Posterior vena cava (tissue), 2 donors: ENCODE results near the gene MYZAP. TPM values are rescaled to one million over a fixed set of nuclear protein-coding genes. Genes with fewer than 3 reads are reported as not detected.

Source experiments
- DNase-seq: peaks from one replicate; pipeline ENCODE4 v3.0.0-alpha.2; 2020; ENCODE audit warnings: low spot score
- intact Hi-C, 2 donors: fragments of 100-400 bp; cut with DNase I; formaldehyde crosslinking; loops; one replicate each; pipeline versions ENCODE4 v1.14.1 to v1.14.2; 2022 to 2023
- total RNA-seq, 2 donors: library from RNA; stranded (reverse); fragmentation: NEBNext Ultra II Directional; extraction: Animal tissue kit (Norgen Biotek cat#: 25700); gene quantifications; one replicate each; pipeline ENCODE4 v1.2.1, GENCODE V29; 2021
- donor health status: DM: yes; HTN: yes; CAD: no.
- donor health status: DM: yes; HTN: yes; CAD: no.

Gene MYZAP
- total RNA-seq, 2 donors from 2014 or later: 6.2 to 8.4 TPM

DNA sequence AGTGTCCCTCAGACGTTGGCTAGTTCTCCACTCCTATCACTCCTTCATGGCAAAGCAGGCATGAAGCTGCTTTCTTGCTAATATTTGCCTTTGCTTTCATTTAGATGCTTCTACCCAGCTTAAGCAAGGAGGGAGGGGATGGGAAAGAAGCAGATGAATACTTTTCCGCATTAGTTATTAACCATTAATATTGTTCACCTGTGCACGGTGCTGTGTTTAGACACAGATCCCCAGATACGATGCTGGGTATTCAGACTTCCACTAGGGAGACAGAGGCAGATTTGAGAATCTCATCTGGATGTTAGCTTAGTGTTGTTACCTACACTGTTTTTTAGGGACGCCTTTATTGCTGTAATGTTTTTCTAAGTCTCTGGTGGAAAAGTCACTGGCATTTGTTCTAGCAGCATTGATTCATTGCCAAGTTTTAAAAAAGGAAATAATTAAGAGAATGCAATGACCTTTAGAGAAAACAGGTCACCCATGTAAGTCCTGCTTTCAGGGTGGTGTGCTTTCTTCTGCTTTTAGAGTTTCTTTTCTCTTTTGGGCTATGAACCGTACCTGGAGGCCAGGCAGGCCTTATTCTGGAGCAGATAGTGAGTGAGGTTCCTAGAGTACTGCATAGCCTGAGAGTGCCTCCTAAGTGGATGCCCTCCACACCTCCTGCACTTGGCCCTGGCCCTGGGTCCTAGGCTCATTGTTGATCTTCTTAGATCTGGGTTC lies 55.5 kb downstream of the MYZAP start:
- intact Hi-C loops: no loop called here
- no peak for DNase-seq

DNA sequence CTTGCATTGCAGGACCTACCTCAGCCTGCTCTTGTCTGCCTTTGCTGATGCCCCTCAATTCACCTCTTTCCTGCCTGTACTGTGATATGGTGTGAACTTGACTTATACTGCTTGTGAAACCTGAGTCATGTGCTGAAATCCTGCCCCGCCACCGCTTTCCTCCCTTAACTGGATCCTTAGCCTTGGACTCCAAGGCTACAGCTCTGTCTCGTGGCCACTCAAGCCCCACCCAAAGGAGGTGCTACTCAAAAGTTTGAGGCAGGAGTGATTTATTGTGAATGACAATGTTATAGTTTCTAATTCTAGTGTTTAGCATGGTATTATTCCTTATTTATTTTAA lies 56.1 kb downstream of the MYZAP start:
- DNase-seq: no peak

DNA sequence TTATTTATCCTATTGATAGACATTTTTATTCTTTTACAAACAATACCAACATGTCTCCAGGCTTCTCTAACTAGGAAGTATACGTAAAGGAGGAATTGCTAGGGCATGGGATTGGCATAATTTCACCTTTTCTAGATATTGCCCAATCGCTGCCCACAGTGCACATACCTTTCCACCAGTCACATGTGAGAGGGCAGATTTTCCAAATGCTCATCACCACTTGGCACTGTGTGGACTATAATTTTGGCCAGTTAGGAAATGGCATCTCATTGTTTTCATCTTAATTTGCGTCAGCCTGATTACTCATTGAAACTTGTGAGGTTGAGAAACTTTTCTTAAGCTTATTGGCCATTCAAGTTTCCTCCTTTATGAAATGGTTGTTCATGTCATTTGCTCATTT lies 57.4 kb downstream of the MYZAP start:
- DNase-seq: no peak
- intact Hi-C loops: no loop called here

More for the DNA sequence above, 56.1 kb downstream of the MYZAP start:
- intact Hi-C loops: no loop called here

DNA sequence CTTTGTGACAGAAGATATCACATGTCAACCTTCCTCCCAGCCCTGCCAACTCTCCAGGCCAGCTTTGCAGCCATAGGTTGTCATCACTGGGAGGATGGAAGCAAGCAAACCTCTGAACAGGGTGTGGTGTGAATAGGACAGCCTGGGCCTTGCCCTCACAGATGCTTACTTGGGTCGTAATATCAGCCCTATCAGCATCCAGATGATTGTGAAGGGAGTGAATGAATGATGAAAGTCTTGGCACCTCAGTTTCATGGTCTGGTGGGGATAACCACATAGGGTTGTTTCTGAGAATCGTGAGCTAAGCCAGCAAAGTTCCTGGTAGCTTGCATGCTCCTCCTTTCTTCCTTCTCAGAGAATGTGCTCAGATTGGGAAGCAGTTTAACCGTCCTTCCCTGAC lies 59.7 kb downstream of the MYZAP start:
- intact Hi-C loops: no loop called here

DNA sequence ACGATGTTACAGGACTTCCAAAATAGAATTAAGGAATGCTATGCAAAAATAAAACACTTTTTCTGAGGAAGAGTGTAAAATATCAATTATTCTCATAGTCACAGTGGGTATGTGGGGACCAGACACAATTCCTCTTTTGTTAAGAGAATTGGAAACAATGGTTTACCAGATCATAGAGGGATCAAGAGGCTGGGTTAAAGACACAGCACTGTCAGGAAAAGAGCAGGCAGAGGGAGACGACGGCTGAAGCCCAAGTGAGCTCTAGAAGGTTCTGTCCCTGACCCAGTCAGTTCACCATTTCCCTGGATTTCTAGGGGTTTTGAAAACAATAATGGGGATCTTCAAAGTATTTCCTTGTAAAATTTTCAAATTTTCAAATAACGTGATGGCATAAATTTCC lies 60.8 kb downstream of the MYZAP start:
- DNase-seq: no peak
- intact Hi-C loops: no loop called here

More for the DNA sequence above, 59.7 kb downstream of the MYZAP start:
- DNase-seq: no peak

DNA sequence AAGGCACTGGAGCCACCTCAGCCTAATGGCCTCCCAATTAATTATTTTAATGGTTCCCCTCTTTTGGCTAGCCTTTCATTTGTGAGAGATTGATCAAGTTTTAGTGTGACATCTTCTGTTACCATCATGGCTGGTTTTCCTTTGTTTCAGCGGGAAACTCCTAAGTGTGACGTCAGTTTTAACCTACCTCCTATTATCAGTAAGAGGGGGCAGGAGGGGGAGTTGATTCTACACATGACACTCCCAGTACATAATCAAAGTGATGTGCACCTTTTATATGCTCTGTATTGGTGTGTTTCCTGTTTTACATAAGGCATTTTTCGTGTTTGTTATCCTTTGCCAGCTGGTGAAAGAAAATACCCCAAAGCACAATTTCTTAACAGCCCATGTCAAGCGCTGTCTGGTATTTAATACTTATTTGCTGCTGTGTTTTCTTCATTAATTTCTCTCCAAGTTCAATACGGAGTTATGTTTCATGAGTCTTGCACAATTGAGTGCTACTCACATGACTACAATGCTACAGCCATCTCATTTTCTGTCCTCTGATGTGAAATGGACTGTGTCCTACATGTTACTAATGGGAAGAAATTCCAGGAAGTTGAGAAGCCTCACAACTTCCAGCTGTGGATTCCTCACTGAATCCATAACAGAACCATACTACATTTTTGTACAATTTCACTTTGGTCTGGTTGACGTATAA lies 62.6 kb downstream of the MYZAP start:
- intact Hi-C loops: no loop called here
- DNase-seq: no peak

DNA sequence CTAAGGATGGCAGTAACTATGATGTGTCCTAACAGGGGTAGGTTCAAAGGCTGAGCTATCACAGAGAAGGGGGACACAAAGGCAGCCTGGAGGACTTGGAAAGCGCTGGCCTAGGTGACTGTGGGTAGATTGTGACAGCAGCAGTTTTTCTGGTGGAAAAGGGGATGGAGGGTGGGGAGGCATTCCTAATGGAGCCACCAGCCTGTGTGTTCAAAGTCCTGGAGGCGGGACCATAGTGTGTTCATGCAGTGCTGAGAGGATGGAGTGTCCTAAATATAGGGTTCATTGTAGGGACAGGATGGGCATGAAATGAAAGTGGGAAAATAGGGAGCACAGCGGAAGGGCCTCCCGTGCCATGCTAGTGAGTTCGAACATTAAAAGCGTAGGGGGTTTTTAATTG lies 63.3 kb downstream of the MYZAP start:
- no peak for DNase-seq
- intact Hi-C loops: no loop called here

DNA sequence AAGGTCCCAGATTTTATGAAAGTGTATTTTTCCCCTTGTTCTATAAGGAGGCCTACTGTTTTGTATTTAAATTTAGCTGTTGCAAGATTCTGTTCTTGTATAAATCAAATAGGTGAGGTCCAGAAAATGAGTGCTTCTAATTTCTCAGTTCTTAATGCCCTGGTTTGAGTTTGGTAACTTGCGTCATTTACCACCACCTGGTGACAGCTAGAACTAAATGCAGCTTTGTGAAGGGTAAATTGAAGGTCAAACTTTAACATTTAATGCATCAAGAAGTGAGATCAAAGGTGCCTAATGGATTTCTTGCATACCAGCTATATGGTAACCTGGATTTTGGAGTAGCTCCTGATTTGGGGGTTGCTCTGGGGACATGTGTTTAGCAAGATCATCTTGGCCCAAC lies 64.1 kb downstream of the MYZAP start:
- no peak for DNase-seq

DNA sequence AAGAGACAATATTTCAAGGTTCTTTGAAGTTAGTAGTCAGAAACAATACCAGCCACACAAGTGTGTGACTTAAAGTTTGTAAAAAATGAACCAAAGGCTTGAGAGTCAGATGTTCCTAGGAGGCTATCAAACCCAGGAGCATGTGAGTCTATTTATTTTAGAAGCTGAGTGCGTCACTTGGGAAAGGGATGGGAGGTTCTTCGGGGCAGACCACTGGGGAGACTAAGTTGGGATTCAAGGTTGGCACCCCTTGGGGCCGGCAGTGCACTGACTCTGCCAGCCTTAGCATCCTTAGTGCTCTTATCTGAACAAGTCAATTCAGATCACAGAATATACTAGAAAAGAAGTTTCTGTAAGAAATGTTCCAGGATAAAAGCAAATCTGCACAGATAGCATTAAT lies 64.7 kb downstream of the MYZAP start:
- intact Hi-C loops: no loop called here
- no peak for DNase-seq

More for the DNA sequence above, 64.1 kb downstream of the MYZAP start:
- intact Hi-C loops: no loop called here

DNA sequence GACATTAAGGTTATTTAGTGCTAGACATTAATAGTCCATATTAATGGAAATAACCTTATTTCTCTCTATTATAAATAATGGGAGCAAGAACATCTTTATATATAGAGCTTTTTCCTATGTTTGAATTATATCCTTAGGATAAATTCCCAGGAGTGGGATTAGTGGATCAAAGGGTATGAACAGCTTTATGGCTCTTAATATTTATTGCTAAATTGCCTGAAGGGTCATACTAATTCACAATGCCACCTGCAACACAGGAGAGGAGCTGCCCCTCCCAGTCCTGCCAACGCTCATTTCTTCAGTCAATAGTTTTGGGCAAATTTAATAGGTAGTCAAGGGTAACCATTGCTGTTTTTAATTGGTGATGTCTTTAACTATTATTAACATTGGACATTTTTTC lies 65.9 kb downstream of the MYZAP start:
- no peak for DNase-seq
- intact Hi-C loops: no loop called here

DNA sequence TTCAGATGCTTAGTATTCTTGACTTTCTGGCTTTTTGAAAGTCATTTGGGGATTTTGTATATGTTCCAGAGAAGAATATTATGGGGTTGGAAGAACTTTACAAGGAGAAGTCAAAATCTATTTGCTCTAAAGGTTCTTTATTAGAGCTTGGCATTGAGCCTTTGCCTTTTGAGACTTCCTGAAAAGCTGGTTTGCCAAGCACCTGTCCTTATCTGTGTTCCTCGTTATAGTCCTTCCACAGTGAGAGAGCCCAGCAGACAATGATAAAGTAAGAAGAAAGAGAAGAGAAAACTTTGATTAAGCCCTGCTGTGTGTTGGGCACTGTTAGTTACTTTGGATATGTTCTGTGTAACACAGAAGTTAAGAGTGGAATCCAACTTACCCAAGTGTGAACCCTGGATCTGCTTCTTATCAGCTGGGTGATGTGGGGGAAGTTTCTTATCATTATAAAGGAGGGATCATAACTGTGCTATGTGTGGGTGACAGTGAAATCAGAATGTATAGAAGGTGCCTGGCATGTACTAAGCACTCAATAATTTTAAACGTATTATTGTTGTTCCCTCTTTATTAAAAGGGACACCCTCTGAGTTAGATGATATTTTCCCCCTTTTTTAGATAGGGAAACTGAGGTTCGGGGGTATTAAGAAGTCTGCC lies 70.5 kb downstream of the MYZAP start:
- no peak for DNase-seq
- intact Hi-C loops: loop anchor here in 1 of 2 donors (10.0 kb wide), 1 partner anchor 203 kb away; no protein-coding TSS in a partner anchor

DNA sequence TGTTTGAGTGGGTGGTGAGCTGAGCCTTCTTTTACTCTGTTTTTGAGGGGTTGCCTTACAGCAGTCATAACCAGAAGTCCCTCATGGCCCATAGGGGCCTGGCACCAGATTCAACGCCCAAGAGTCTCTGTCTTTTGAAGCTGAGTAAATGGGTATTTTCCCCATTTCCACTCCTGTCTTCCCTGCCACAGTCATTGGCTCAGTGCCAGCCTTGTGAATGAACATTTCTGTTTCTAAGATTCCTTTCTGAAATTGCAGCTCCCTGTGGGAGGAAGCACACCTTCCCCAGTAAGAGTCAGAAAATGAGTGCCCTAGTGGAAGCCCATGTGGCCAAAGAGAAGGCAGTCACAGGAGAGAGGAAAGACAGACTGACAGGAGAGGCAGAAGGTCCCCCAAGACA lies 71.1 kb downstream of the MYZAP start:
- intact Hi-C loops: loop anchor here in 1 of 2 donors (10.0 kb wide), 1 partner anchor 202 kb away; no protein-coding TSS in a partner anchor

DNA sequence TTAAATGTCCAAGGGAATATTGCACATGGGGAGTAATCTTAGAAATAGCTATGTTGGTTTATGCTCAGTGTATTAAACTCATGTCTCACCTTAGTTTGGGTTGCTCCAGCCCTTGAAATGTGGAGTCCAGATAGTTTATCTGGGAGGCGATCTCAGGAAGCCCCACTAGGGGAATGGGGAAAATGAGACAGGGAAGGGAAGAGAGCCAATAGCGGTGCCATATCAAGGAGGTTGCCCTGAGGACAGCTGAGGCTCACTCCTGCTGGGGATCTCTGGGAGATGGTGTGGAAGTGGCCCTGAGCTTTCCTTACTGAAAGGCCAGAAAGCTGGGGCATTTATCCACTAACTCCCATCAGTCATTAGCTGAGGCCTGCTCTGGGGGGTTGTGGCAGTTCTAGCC lies 71.6 kb downstream of the MYZAP start:
- intact Hi-C loops: loop anchor here in 1 of 2 donors (10.0 kb wide), 1 partner anchor 202 kb away; no protein-coding TSS in a partner anchor
- DNase-seq: no peak

More for the DNA sequence above, 71.1 kb downstream of the MYZAP start:
- DNase-seq: no peak

DNA sequence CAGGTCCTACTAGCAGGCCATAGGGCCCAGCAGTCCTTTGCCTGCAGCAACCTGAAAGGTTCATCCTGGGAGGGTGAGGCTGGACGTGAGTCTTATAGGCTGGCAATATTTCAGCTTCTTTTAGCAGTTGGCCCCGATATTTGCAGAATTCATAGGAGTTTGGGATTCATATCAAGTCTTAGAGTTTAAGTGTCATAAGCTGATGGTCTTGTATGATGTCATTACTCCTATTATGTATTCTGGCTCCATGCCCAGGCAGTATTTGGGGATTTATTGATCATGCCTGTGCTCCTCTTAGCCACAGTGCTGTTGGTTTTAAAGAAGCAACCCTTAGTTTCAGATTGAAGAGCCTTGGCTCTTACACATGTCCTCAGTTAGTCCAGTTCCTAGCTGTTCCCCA lies 73.5 kb downstream of the MYZAP start:
- intact Hi-C loops: loop anchor here in 1 of 2 donors (10.0 kb wide), 1 partner anchor 200 kb away; no protein-coding TSS in a partner anchor
- no peak for DNase-seq

DNA sequence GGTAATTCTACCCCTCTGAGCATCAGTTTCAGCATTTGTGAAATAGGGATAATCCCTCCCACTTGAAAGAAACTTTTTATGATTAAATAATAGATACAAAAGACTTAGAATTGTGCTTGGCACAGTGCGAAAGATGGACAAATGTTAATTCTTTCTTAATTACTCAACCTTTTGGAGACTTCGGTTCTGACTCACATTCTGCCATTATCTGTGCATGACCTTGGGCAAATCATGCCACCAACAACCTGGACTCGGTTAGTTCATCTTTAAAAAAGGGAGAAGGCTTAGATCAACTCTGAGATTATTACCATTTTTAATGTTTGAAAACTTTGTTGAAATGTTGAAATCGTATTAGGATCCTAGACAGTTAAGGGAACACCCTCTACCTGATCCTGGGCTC lies 74.2 kb downstream of the MYZAP start:
- intact Hi-C loops: loop anchor here in 1 of 2 donors (10.0 kb wide), 1 partner anchor 199 kb away; no protein-coding TSS in a partner anchor
- DNase-seq: no peak

DNA sequence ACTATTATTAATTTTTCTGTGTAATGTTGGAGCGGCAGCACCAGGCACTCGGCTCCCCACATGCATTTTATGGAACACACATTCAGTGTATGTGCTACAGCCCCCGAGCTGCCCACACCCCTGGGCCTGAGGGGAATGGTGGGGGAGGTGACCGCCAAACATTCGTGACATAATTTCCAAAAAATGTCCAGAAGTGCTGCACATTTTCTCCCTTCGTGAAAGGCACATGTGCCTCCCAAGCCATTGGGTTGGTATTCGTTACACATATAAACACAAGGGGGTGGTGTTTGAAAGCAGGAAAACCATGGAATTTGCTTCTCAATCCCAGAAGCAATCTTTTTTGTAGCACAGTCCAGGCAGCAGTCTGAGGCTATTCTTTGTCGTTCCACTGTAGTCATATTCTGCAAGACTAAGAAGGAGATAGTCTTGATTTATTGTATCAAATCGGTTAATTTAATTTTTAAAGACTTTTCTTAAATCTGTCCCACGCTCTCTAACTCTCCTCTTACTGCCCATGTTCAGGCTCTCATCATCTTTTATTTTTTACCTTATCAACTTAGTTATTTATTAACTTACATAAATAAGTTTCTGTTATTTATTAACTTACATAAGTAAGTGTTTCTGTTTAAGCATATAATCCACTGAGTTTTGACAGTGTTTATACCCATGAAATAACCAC lies 75.6 kb downstream of the MYZAP start:
- intact Hi-C loops: loop anchor here in 1 of 2 donors (10.0 kb wide), 1 partner anchor 197 kb away; no protein-coding TSS in a partner anchor
- DNase-seq: no peak

DNA sequence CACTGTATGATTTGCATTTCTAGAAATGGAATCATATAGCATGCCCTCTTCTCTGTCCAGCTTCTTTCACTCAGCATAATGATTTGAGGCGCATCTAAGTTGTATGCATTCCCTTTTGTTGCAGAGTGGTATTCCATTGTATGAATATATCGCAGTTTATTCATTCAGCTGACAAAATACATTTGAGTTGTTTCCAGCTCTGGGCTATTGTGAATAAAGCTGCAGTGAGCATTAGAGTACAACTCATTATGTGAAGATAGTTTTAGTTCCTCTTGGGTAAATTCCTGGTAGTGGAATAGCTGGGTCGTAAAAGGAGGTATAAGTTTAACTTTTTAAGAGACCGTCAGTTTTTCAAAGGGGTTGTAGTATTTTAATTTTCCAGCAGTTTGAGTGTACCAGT lies 76.3 kb downstream of the MYZAP start:
- no peak for DNase-seq
- intact Hi-C loops: loop anchor here in 1 of 2 donors (10.0 kb wide), 1 partner anchor 197 kb away; no protein-coding TSS in a partner anchor

DNA sequence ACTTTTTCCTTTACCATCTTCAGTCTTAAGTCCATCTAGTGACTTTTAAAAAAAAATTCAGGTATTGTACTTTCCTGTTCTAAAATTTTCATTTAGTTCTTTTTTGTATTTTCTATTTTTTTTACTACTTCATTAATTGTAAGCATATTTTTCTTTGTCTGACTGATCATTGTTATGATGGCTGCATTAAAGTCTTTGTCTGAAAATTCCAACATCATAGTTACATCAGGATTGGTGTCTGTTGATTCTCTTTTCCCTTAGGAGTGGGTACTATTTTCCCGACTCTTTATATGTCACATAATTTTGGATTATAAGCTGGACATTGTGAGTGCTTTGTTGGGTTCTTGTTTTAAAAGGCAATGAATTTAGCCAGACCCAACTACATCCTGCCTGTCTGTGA lies 79.9 kb downstream of the MYZAP start:
- DNase-seq: no peak
- intact Hi-C loops: loop anchor here in 1 of 2 donors (10.0 kb wide), 1 partner anchor 183 kb away; no protein-coding TSS in a partner anchor

DNA sequence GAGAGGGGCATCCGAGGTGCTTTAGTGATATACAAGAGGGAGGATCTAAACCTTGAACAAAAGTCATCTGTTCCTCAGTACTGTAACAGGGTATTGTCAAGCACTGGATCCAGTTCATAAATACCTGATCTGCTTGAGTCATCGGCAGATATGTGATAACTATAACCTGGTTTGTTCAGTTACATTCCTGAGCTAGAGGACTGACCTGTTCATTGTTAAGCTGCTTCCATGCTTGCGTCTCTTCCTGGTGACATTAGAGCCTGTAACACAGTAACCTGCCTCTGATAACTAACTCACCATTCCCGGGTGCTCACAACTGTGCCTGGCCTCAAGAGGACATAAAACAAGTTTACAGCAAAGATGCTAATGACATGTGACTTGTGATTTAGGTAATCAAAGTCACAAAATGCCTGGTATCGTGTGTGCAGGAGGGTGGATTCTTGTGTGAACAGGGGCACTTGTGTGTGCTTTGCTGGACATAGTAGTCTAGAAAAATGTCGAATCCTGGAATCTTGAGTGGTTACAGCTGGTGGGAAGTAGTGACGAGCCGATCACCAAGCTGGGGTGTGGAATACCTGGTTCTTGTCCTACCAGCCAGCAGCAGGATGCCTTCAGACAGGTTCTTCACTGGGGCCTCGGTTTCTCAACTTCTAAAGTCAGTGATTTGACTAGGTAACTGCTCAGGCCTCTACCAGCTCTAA lies 83.9 kb downstream of the MYZAP start:
- DNase-seq: no peak
- intact Hi-C loops: loop anchor here in 1 of 2 donors (10.0 kb wide), 1 partner anchor 179 kb away; no protein-coding TSS in a partner anchor
